ENCODE measurements around the gene SUN1. TPM values are rescaled to one million over a fixed set of nuclear protein-coding genes. Genes with fewer than 3 reads are reported as not detected.
"Not testable (repeated sequence)": the region's sequence is repeated elsewhere in the genome, so short reads cannot be mapped to it uniquely, and the experiment has no call there.

SUN1 gene
- polyA plus RNA-seq, 3 donors: 44.2 to 154 (median 51.5) TPM

GRCh38 chr7:871900-872537 is 39.7 kb downstream of the SUN1 start:
- Mint-ChIP-seq H3K27me3 (ENCODE audit: low read depth in 3 of 3) (peaks cover 2 to 3% (median 3%) of the 10 kb centered on the region in 3 donors), H3K27ac (peak overlapping the region in 5 of 7 donors; percentile 14 to 81 (median 63)), H3K9me3 (peaks cover 0 to 3% (median 2%) of the 10 kb centered on the region in 7 donors), H3K4me1 (peaks cover 11% of the 10 kb centered on the region), H3K36me3 (peaks cover 42 to 72% of the 10 kb centered on the region in 2 donors), H3K4me3 (no peak overlapping the region)
- DNase-seq: peak in 1 of 3 donors; percentile 10
- Histone ChIP-seq H3K4me3 (replicated peaks in 1 of 3; ENCODE audit: low read depth in 2 of 3, low read length in 3 of 3) (no peak overlapping the region), H2AFZ (ENCODE audit: insufficient read depth, low read depth, low read length, poor library complexity, severe bottlenecking) (no peak overlapping the region), H3K9me3 (replicated peaks in 1 of 2; ENCODE audit: control insufficient read depth in 1 of 2, insufficient read depth in 1 of 2, low read length in 2 of 2) (no peaks in the 10 kb centered on the region), H3K27ac (ENCODE audit: low read depth in 1 of 2, low read length in 2 of 2) (peak overlapping the region in 1 of 2 donors; percentile 1), H4K20me1 (ENCODE audit: insufficient read depth, low read length) (no peaks in the 10 kb centered on the region), H3K4me1 (ENCODE audit: control insufficient read depth in 1 of 2, insufficient read depth in 2 of 2, low read length in 2 of 2) (peaks cover 17 to 21% of the 10 kb centered on the region in 2 donors), H3K79me2 (ENCODE audit: insufficient read depth, low read length) (peaks cover 3% of the 10 kb centered on the region), H3K36me3 (replicated peaks in 1 of 2; ENCODE audit: control insufficient read depth in 1 of 2, insufficient read depth in 2 of 2, low read length in 2 of 2) (peaks cover 39 to 56% of the 10 kb centered on the region in 2 donors), H3K27me3 (ENCODE audit: control insufficient read depth in 2 of 2, insufficient read depth in 2 of 2, low read length in 2 of 2) (no peaks in the 10 kb centered on the region), H3K4me2 (replicated peaks; ENCODE audit: extremely low read depth, low read length, poor library complexity, severe bottlenecking) (no peak overlapping the region), H3K9ac (ENCODE audit: insufficient read depth, low read length, poor library complexity, severe bottlenecking) (no peak overlapping the region)
- WGBS (ENCODE audit: insufficient coverage): 91% methylated on average over 11 of the region's 14 CpGs
- intact Hi-C loops (cut with micrococcal nuclease): loop anchor here (2.0 to 10.0 kb wide), 6 partner anchors 55 to 550 kb away; partner anchors contain the start of gene ZFAND2A (in 1 of the 2)
- TF ChIP-seq CTCF (IDR thresholded peaks at IDR 0.05): no peak

- H3K79me2 ChIP-seq (ENCODE audit: insufficient read depth, low read length); H3K4me3 ChIP-seq (replicated peaks in 1 of 3; ENCODE audit: low read depth in 2 of 3, low read length in 3 of 3); H3K4me2 ChIP-seq (replicated peaks; ENCODE audit: extremely low read depth, low read length, poor library complexity, severe bottlenecking); H3K9me3 Mint-ChIP-seq; H3K27me3 ChIP-seq (ENCODE audit: control insufficient read depth in 2 of 2, insufficient read depth in 2 of 2, low read length in 2 of 2); H3K9ac ChIP-seq (ENCODE audit: insufficient read depth, low read length, poor library complexity, severe bottlenecking); DNase-seq; H3K4me3 Mint-ChIP-seq; H4K20me1 ChIP-seq (ENCODE audit: insufficient read depth, low read length); H2AFZ ChIP-seq (ENCODE audit: insufficient read depth, low read depth, low read length, poor library complexity, severe bottlenecking); H3K27me3 Mint-ChIP-seq (ENCODE audit: low read depth in 3 of 3); H3K9me3 ChIP-seq (replicated peaks in 1 of 2; ENCODE audit: control insufficient read depth in 1 of 2, insufficient read depth in 1 of 2, low read length in 2 of 2): not testable (repeated sequence)
- Mint-ChIP-seq H3K36me3 (peaks cover 35 to 65% of the 10 kb centered on the region in 2 donors), H3K4me1 (peaks cover 11% of the 10 kb centered on the region), H3K27ac (peak overlapping the region in 4 of 7 donors; percentile 14 to 87 (median 62))
- peak overlapping the region in 1 of 2 donors; percentile 1 for H3K27ac ChIP-seq (ENCODE audit: low read depth in 1 of 2, low read length in 2 of 2)
- H3K36me3 ChIP-seq (replicated peaks in 1 of 2; ENCODE audit: control insufficient read depth in 1 of 2, insufficient read depth in 2 of 2, low read length in 2 of 2): peaks cover 32 to 49% of the 10 kb centered on the region in 2 donors
- intact Hi-C loops (cut with micrococcal nuclease): loop anchor here (1.0 to 10.0 kb wide), 7 partner anchors 55 to 550 kb away; partner anchors contain the start of gene ZFAND2A (in 1 of the 2)
- peaks cover 18 to 28% of the 10 kb centered on the region in 2 donors for H3K4me1 ChIP-seq (ENCODE audit: control insufficient read depth in 1 of 2, insufficient read depth in 2 of 2, low read length in 2 of 2)
- WGBS (ENCODE audit: insufficient coverage): 94% methylated on average over 12 of the region's 19 CpGs
Observed at GRCh38 chr7:872685-873084, 40.4 kb downstream of the SUN1 start.
